HG02973 (cell line): Measurements from ENCODE around the gene CEMP1.

ENCODE experiments used
- ATAC-seq: cut with Tn5 transposase; IDR thresholded peaks from one replicate; pipeline ENCODE4 v1.9.1; 2021; ENCODE audit warnings: moderate library complexity; ENCODE audit not compliant: unreplicated experiment

Gene CEMP1

DNA sequence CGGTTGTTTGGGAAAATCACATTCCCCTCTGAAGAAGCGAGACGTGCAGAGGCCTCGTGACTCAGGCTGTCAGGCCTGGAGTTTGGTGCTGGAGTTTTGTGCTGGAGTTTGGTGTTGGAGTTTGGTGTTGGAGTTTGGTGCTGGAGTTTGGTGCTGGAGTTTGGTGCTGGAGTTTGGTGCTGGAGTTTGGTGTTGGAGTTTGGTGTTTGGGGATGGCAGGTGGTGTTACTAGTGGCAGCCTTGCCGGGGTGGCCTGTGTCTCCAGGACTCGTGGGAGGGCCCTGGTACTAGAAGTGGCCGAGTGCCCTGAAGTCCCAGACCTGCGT, 43.7 kb downstream of the CEMP1 start:
- ATAC-seq = no peak

DNA sequence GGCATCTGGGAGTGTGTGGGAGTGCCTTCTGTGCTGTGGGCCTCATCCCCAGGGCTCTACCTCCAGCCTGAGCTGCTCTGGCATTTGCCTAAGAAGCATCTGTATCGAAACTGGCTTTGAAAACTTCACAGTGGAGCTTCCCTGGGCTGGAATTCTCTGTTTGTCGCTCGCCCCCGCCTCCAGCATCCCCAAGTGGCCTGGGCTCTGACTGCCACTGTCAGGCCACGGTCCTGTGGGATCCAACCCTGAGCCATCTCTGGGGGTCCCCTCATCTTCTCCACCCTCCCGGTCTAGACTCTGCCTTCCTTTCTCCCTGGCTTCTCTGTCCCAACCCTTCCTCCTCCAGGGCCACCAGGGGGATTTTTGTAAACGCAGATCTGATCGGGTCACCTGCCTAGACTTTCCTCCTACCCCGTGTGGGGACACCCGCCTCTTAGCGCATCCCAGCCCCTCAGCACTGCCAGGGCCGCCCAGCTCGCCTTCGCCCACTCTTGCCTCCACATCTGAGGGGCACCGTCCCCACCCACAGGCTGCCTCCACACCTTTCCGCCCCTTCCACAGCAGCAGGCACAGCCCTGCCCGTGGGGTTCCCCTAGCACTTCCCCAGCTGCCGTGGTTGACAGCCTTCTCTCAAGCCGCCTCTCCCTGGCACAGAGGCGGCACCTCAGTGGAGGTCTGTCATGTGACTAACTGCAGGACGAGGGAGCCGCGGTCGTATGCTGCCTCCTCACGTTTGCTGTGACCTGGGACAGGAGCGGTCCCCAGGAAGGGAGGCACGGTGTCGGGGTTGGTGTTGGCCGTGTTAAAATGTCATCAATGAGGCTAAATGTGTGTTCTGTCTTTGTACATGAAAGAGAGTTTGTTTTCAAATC, 44.3 kb downstream of the CEMP1 start:
- ATAC-seq = no peak

DNA sequence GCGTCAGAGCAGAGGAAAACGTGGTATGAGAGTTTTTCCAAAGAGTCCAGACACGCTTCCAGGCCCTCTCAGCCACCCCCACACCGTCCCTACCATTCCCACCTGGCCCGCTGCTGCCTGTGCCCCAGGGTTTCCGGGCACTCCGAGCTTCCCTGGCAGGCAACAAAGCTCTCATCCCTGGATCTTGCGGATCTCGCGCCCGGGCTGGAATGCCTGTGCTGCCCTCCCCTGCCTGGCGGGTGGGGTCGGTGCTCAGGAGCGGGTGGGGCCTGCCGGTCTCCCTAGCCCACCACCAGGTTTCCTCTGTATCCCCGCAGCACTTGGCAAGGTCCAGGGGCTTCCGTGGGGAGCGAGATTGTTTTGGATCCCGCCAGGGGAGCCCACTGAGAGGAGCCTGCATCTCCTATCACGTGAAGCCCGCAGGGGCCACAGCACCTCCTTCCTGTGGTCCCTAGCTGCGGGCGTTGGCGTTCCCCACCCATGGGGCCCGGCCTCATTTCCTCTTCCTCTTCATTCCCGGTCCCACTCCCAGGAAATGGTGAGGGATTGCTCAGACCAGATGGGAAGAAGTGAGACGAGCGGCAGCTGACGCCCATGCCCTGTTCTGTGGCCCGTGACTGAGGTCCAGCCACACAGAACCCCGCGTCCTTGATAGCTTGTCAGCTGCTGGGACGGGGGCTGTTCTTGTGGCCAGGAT, 45.2 kb downstream of the CEMP1 start:
- no peak for ATAC-seq

DNA sequence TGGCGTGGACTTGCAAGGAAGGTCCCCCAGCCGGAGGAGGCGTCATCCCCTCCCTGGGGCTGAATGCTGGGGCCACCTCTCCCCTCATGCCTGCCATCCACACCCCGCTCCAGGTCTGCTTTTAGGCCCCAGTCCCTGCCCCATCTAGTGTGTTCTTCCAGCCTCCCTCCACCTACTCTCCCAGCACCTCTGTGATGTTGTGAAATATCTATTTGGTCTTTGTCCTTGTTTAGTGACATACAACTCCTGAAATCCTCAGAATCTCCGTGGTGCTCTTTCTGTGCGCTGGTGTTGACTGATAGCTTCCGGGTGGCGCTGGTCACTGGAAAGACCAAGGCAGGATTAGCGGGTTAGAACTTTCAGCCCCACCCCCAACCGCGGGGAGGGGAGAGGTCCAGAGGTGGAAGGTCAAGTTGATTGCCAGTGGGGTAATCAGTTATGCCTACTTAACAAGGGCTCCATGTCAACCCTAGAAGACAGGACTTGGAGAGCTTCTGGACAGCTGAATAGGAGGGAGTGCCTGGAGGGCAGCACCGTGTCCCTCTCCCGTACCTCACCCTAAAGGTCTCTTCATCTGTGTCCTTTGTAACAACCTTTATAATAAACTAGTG, 46.2 kb downstream of the CEMP1 start:
- no peak for ATAC-seq

- no peak for ATAC-seq
Observed at GRCh38 chr16:2483939-2484897, 47.0 kb downstream of the CEMP1 start.

DNA sequence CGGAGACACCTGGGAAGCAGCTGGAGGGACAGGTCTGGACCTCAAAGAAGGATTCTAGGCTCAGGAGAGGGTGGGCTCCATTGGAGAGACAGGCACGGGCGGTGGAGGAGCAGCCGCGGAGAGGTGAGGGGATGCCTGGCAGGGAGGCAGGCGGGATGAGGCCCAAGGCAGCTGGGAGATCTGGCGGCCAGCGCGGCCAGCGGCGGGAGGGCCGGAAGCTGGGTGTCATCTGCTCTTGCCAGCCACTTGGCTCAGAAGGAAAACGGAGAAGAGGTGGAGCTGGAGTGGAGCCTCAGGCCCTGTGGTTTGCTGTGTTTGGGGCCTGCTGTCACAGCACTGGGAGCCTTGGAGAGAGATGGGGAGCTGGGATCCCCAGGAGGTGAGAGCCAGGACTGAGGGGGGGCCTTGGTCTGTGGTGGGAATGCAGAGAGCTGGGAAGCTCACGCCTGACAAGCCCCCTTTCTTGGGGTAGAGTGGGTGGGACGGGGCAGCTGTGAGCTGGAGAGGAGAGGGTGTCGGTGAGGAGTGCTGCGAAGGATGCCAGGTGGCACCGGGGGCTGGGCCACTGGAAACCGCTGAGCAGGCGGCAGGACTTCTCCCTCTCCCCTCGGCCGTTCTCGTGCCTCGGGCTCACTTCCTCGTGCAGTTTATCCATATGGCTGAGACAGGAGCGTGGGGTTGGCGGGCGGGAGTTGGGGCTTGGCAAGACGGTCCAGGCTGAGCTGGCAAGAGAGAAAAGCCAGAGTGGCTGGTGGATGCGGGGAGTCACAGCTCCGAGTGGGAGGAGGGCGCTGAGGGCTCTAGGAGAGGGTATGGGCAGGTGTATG, 48.3 kb downstream of the CEMP1 start:
- ATAC-seq = no peak

GRCh38 chr16:2482249-2482648, 49.0 kb downstream of the CEMP1 start:
- no peak for ATAC-seq

GRCh38 chr16:2481676-2482075, 49.5 kb downstream of the CEMP1 start:
- ATAC-seq = no peak

DNA sequence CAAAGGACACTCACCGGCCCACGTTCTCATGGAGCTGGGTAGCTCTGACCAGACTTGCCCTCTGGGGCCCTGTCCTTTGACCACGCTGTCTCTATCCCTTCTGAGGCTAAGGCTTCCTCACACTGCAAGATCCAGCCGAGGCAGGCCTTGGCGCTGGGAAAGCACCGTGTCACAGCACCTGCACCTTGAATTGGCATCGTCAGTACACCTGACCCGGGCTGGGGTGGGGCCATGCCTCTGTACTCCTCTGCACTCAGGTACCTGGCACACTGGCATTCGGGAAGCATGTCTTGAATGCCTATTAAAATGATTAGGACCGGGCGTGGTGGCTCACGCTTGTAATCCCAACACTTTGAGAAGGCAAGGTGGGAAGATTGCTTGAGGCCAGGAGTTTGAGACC, 50.3 kb downstream of the CEMP1 start:
- ATAC-seq = no peak
